HepG2 (cell line): ENCODE measurements around the gene TMEM219. TPM values are rescaled to one million over a fixed set of nuclear protein-coding genes. Genes with fewer than 3 reads are reported as not detected.

Experiments
- ATAC-seq: fragments of 200-7000 bp; cut with Tn5 transposase; 3 replicates; pipeline ENCODE4 v1.9.1; 2020; ENCODE audit warnings: mild to moderate bottlenecking, moderate library complexity
- BruUV-seq: library from RNA; stranded (reverse); fragments of 400-500 nt; replicated peaks from 2 replicates; lab custom pipeline; 2021; lab: Mats Ljungman, UMichigan
- CTCF ChIA-PET: fragments of 300-600 bp; formaldehyde crosslinking; extraction: SDS; loops from one replicate; lab custom pipeline; 2021; ENCODE audit warnings: low total read pairs, inconsistent platforms, low intra/inter-chr PET ratio; lab: Yijun Ruan, JAX
- POLR2A ChIA-PET: fragments of 350-600 bp; sonication (Branson Sonifier 250); formaldehyde crosslinking; loops from one replicate; lab custom pipeline; 2020; ENCODE audit warnings: antibody characterized with exemption, inconsistent platforms; lab: Yijun Ruan, JAX
- DNase-seq: peaks from one replicate; pipeline ENCODE4 v3.0.0-alpha.2; 2015; ENCODE audit warnings: low spot score
- FAIRE-seq: peaks from 3 replicates; lab custom pipeline; 2011; peaks lifted over from hg19 to GRCh38; lab: Jason Lieb, UNC
- H2AFZ ChIP-seq: one replicate; pipeline ENCODE4 v1.6.1; 2011; ENCODE audit warnings: low read length, inconsistent platforms
- H3K27ac ChIP-seq: fragments of 300-600 bp; 3 replicates; pipeline ENCODE4 v1.8.0; 2011; ENCODE audit warnings: mixed run types, mild to moderate bottlenecking, mixed read lengths, low read length, inconsistent platforms; ENCODE audit not compliant: insufficient read depth; ENCODE audit errors: extremely low read length
- H3K27me3 ChIP-seq, 2 experiments: fragments of 200-600 bp in 1 of 2; 2 replicates in 1 of 2; 3 replicates in 1 of 2; pipeline versions ENCODE4 v1.6.0 to v1.8.0; 2011; ENCODE audit warnings: low read length in 2 of 2, mild to moderate bottlenecking in 2 of 2, moderate library complexity in 2 of 2, inconsistent platforms in 1 of 2; ENCODE audit not compliant: insufficient read depth in 2 of 2, control insufficient read depth in 1 of 2
- H3K36me3 ChIP-seq, 2 experiments: fragments of 200-600 bp in 1 of 2; replicated peaks in 1 of 2; 2 replicates in 1 of 2; 3 replicates in 1 of 2; pipeline versions ENCODE4 v1.5.1 to v1.8.0; 2011; ENCODE audit warnings: low read length in 2 of 2, inconsistent platforms in 1 of 2; ENCODE audit not compliant: insufficient read depth in 2 of 2, control insufficient read depth in 1 of 2
- H3K4me1 ChIP-seq: 2 replicates; pipeline ENCODE4 v1.5.1; 2012; ENCODE audit warnings: low read length, inconsistent platforms; ENCODE audit not compliant: insufficient read depth
- H3K4me2 ChIP-seq: 2 replicates; pipeline ENCODE4 v1.6.0; 2011; ENCODE audit warnings: low read depth, low read length, inconsistent platforms
- H3K4me3 ChIP-seq, 3 experiments: fragments of 200-600 bp in 1 of 3; sonication (generic), shearing (Covaris generic) in 1 of 3; replicated peaks in 1 of 3; 2 replicates each; pipeline ENCODE4 v1.5.1; 2011 to 2016; ENCODE audit warnings: low read length in 3 of 3, inconsistent platforms in 2 of 3, low read depth in 2 of 3, mild to moderate bottlenecking in 2 of 3, control low read depth in 1 of 3, mixed read lengths in 1 of 3; ENCODE audit not compliant: insufficient read depth in 1 of 3
- H3K79me2 ChIP-seq: one replicate; pipeline ENCODE4 v1.6.1; 2011; ENCODE audit warnings: low read length, inconsistent platforms; ENCODE audit not compliant: insufficient read depth
- H3K9ac ChIP-seq: 2 replicates; pipeline ENCODE4 v1.6.0; 2011; ENCODE audit warnings: mild to moderate bottlenecking, low read depth, low read length, inconsistent platforms; ENCODE audit not compliant: insufficient read depth
- H3K9me3 ChIP-seq: 2 replicates; pipeline ENCODE4 v1.5.1; 2012; ENCODE audit warnings: mild to moderate bottlenecking, low read length
- H4K20me1 ChIP-seq: 2 replicates; pipeline ENCODE4 v1.6.0; 2011; ENCODE audit warnings: inconsistent platforms, mild to moderate bottlenecking, low read length, moderate library complexity; ENCODE audit not compliant: insufficient read depth
- ARNT2 ChIP-seq: sonication (generic); formaldehyde crosslinking; IDR thresholded peaks from 2 replicates; pipeline ENCODE4 v1.8.0; 2022; ENCODE audit warnings: mild to moderate bottlenecking, low read depth, missing genetic modification reagents, moderate library complexity
- CREM ChIP-seq, 2 experiments: sonication (generic) in 1 of 2; formaldehyde crosslinking in 1 of 2; IDR thresholded peaks; 2 replicates each; pipeline versions ENCODE4 v1.4.0 to v1.6.1; 2016 to 2020; ENCODE audit warnings: antibody characterized with exemption in 1 of 2, mild to moderate bottlenecking in 1 of 2, missing genetic modification reagents in 1 of 2
- ELF4 ChIP-seq: sonication (generic); formaldehyde crosslinking; IDR thresholded peaks from 2 replicates; pipeline ENCODE4 v1.5.0; 2020; ENCODE audit warnings: missing genetic modification reagents, mild to moderate bottlenecking, moderate library complexity, borderline replicate concordance
- HMGXB4 ChIP-seq, 2 experiments: sonication (generic) in 1 of 2; formaldehyde crosslinking in 1 of 2; IDR thresholded peaks; 2 replicates each; pipeline versions ENCODE4 v1.4.0 to v1.6.1; 2018 to 2020; ENCODE audit warnings: missing genetic modification reagents in 2 of 2, borderline replicate concordance in 1 of 2, low read depth in 1 of 2, mild to moderate bottlenecking in 1 of 2, missing biosample characterization in 1 of 2
- HNF1B ChIP-seq: sonication (generic); formaldehyde crosslinking; IDR thresholded peaks from 2 replicates; pipeline ENCODE4 v1.5.1; 2020; ENCODE audit warnings: mild to moderate bottlenecking, moderate library complexity, missing genetic modification reagents
- ISX ChIP-seq: sonication (generic); formaldehyde crosslinking; conservative IDR thresholded peaks from 2 replicates; pipeline ENCODE4 v1.5.0; 2020; ENCODE audit warnings: missing genetic modification reagents
- MED8 ChIP-seq: sonication (generic); formaldehyde crosslinking; IDR thresholded peaks from 2 replicates; pipeline ENCODE4 v1.8.1; 2023; ENCODE audit warnings: mild to moderate bottlenecking, missing genetic modification reagents; ENCODE audit not compliant: insufficient replicate concordance
- SCMH1 ChIP-seq: sonication (generic); formaldehyde crosslinking; IDR thresholded peaks from 2 replicates; pipeline ENCODE4 v1.9.0; 2021; ENCODE audit warnings: missing genetic modification reagents, mild to moderate bottlenecking, borderline replicate concordance
- ZNF569 ChIP-seq: sonication (generic); formaldehyde crosslinking; IDR thresholded peaks from 2 replicates; pipeline ENCODE4 v1.5.0; 2020; ENCODE audit warnings: mild to moderate bottlenecking, missing genetic modification reagents, moderate library complexity, borderline replicate concordance
- ZNF724P ChIP-seq: sonication (generic); formaldehyde crosslinking; IDR thresholded peaks from 2 replicates; pipeline ENCODE4 v1.8.0; 2022; ENCODE audit warnings: missing genetic modification reagents, borderline replicate concordance
- ZNF75D ChIP-seq: sonication (generic); formaldehyde crosslinking; IDR thresholded peaks from 2 replicates; pipeline ENCODE4 v1.8.1; 2023; ENCODE audit warnings: missing genetic modification reagents, mild to moderate bottlenecking, borderline replicate concordance
- ZNF788 ChIP-seq: sonication (generic); formaldehyde crosslinking; IDR thresholded peaks from 2 replicates; pipeline ENCODE4 v1.5.0; 2020; ENCODE audit warnings: mild to moderate bottlenecking, missing genetic modification reagents, borderline replicate concordance
- ZNF83 ChIP-seq: sonication (generic); formaldehyde crosslinking; IDR thresholded peaks from 2 replicates; pipeline ENCODE4 v1.4.0; 2020; ENCODE audit warnings: missing genetic modification reagents, mild to moderate bottlenecking, borderline replicate concordance
- ZNF891 ChIP-seq: sonication (generic); formaldehyde crosslinking; IDR thresholded peaks from 2 replicates; pipeline ENCODE4 v1.5.0; 2020; ENCODE audit warnings: mild to moderate bottlenecking, missing genetic modification reagents
- WGBS: methylation state at CpG from one replicate; pipeline ENCODE4 v1.1.6; 2017; ENCODE audit warnings: low lambda C conversion rate; 5-methylcytosine and 5-hydroxymethylcytosine counted together
- in situ Hi-C: cut with HindIII; loops from 2 replicates; pipeline ENCODE4 v1.10.0; 2017; ENCODE audit warnings: low pct_unique_long_range_greater_than_20kb; ENCODE audit not compliant: extremely low pct_ligation_motif_present
- intact Hi-C: fragments of 100-400 bp; cut with micrococcal nuclease; formaldehyde crosslinking; loops from one replicate; pipeline ENCODE4 v1.10.0; 2022; ENCODE audit not compliant: unreplicated experiment
- polyA plus RNA-seq, 8 experiments: library from polyadenylated mRNA; depleted of rRNA in 3 of 8; stranded (reverse) in 7 of 8; unstranded in 1 of 8; fragments of >200 nt; fragmentation: Illumina TruSeq in 4 of 8; extraction: Trizol in 4 of 8; gene quantifications; 2 replicates each; pipeline versions ENCODE4 v1.2.1 to v1.2.3, GENCODE V29; 2011 to 2016; ENCODE audit warnings: low read depth in 4 of 8, missing spikeins in 1 of 8, mixed read lengths in 1 of 8; ENCODE audit not compliant: insufficient read depth in 1 of 8
- total RNA-seq, 5 experiments: library from RNA; depleted of rRNA; stranded (reverse); fragments of >200 nt; fragmentation: Illumina TruSeq; extraction: Trizol; gene quantifications; 2 replicates each; pipeline ENCODE4 v1.2.3, GENCODE V29; 2016; ENCODE audit warnings: low read depth in 1 of 5

Gene TMEM219
- total and polyA plus RNA-seq, 2 of the 13 experiments (the other 11 are each of a cell fraction or from before 2014, with no cell fraction given): 105 to 115 TPM

DNA sequence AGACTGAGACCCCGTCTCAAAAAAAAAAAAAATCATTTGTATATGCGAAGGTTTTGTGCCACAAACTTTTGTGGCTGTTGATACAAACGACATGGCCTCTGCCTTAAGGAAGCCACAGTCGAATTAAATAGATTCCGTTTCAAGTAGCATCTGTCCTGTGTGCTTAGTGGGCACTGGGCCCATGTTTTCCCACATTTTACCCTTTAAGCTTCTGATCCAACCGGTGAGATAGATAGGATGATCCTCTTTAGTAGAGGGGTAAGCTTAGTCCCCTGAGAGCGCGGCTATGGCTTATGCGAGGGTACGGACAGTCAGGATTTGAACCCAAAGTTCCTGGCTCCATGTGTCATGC lies 776 bp upstream of the TMEM219 start (continued):
- TF ChIP-seq CREM (IDR thresholded peaks at IDR 0.05) (no peak), CREM (CRISPR knock-in tag; IDR thresholded peaks at IDR 0.05) (no peak)

DNA sequence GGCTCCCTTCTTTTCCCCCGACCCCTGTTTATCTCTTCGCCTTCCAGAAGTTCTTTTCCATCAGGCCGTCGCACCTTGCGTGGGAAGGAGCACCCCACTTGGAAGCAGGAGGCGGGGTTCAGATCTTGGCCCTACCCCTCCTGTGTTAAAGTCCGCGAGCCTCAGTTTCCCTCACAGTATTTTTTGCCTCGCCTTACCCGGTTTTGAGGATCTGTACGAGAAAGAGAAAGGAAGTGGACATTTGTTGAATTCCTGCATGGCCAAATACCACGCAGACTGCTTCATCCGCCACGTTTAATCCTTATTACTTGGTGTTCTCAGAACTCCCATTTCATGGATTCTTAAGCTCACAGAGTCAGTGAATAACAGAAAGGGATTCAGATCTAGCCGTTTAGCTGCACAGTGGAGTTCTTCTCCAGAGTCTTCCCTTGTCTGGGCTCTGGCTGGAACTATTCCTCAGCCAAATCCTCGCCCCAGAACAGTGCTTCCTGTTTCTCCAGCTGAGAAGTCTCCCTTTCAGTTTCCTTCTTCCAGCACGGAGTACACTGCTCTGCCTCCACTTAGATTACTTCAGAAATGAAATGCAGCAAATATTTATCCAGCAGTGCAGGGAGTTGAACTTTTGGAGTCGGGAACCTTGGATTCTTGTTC lies 590 bp downstream of the TMEM219 start:
- H3K4me1 ChIP-seq: peaks cover 56% of the 10 kb centered on the region
- intact Hi-C loops: loop anchor here (1.0 to 5.0 kb wide), 4 partner anchors 35 to 99 kb away; partner anchors contain the start of genes ASPHD1, CDIPT, HIRIP3 and INO80E
- H3K9me3 ChIP-seq: no peaks in the 10 kb centered on the region
- in situ Hi-C loops: loop anchor here (5.0 kb wide), 1 partner anchor 35 kb away; the partner anchor contains the start of gene KCTD13
- FAIRE-seq: no peak
- no peaks in the 10 kb centered on the region; a peak in 1 of 5 replicates for H3K27me3 ChIP-seq
- peak overlapping the region; percentile 65 to 87 (median 80) for H3K4me3 ChIP-seq
- peak; percentile 42 for ATAC-seq
- H2AFZ ChIP-seq: no peak overlapping the region
- ChIA-PET CTCF (no interaction called here), POLR2A (interaction anchor here (0.5 to 4.6 kb wide), 21 partner anchors 10 to 445 kb away, joined by 3 to 47 read pairs (median 4); partner anchors contain the start of genes ASPHD1, CDIPT, HIRIP3 and KCTD13)
- WGBS: 6% methylated on average over 18 of the region's 18 CpGs
- peak overlapping the region; percentile 80 for H3K9ac ChIP-seq
- no peaks in the 10 kb centered on the region for H4K20me1 ChIP-seq
- H3K4me2 ChIP-seq: peak overlapping the region; percentile 97
- no peaks in the 10 kb centered on the region; a peak in 1 of 5 replicates for H3K36me3 ChIP-seq
- peak; percentile 33 for DNase-seq
- no peaks in the 10 kb centered on the region for H3K79me2 ChIP-seq
- TSS peak; percentile 86 for BruUV-seq
- H3K27ac ChIP-seq: peak overlapping the region; percentile 81
- TF ChIP-seq SCMH1 (CRISPR knock-in tag) (no peak), ZNF788 (CRISPR knock-in tag) (peak; percentile 2; the same call in 1 of the 2 replicates), ZNF569 (CRISPR knock-in tag) (no peak), ZNF75D (CRISPR knock-in tag) (no peak), MED8 (CRISPR knock-in tag) (no peak), ZNF83 (0 out of 2 replicates have a peak, but pooled peaks have one; percentile 44), HMGXB4 (CRISPR knock-in tag; IDR thresholded peaks at IDR 0.05; ENCODE audit: borderline replicate concordance in 1 of 2, low read depth in 1 of 2) (0 out of 4 replicates have a peak, but pooled peaks of 1 of the 2 experiments have one; percentile 0), ZNF891 (no peak), ISX (CRISPR knock-in tag) (0 out of 2 replicates have a peak, but pooled peaks have one; percentile 40), HNF1B (CRISPR knock-in tag) (peak; percentile 43; the same call in 1 of the 2 replicates), ZNF724P (CRISPR knock-in tag) (peak; percentile 70; the same call in 1 of the 2 replicates), ELF4 (CRISPR knock-in tag) (0 out of 2 replicates have a peak, but pooled peaks have one; percentile 0), ARNT2 (CRISPR knock-in tag) (0 out of 2 replicates have a peak, but pooled peaks have one; percentile 1)
